Lower leg skin (tissue), 3 donors: ENCODE data around the gene THAP4.

ENCODE experiments used
- POLR2A ChIP-seq, 2 donors: fragments of 450-650 bp; IDR thresholded peaks; one replicate each; pipeline ENCODE4 v1.6.1; 2016 to 2017; ENCODE audit warnings: antibody characterized with exemption in 2 of 2, mild to moderate bottlenecking in 1 of 2, moderate library complexity in 1 of 2
- TF ChIP-seq, protein P1 (sequence below), 3 donors: fragments of 450-650 bp; IDR thresholded peaks; one replicate each; pipeline ENCODE4 v1.5.1; 2016; ENCODE audit warnings: antibody characterized with exemption in 3 of 3, mild to moderate bottlenecking in 3 of 3, moderate library complexity in 2 of 3

DNA sequence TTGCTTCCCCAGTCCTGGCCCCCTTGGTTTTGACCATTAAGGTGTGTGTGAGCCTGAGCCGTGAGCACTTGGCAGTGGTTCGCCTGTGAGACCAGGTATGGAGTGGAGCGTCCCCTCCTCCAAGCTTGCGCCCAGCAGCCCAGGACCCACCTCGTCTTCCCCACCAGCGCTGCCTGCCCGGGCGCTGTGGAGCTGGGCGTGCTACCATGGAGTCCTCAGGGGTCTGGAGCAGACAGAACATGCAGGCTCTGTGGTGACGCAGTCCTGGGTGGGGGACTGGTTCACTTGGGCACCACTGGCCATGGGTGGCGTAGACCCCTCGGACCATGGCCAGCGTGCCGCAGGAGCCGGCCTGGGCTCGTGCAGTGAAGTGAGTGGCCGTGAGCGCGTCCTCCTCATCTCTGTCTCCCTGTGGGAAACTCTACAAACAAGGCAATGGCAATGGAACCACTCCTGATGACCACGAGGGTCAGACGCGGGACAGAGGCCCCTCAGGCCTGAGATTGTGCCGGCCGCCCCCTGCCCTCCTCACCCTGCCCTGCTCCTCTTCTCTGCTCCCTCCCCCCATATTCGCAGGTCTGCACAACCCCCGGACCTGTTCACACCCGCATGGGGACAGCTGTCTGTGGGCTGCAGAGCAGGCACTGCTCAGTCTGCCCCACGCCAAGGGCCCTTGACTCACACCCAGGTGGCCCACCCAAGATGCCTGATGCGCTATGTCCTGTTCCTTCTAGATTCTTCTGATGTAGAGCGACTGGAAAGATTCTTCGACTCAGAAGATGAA lies 34.7 kb upstream of the THAP4 start:
- TF ChIP-seq POLR2A (IDR thresholded peaks at IDR 0.05) = no peak
- TF ChIP-seq, protein P1, sequence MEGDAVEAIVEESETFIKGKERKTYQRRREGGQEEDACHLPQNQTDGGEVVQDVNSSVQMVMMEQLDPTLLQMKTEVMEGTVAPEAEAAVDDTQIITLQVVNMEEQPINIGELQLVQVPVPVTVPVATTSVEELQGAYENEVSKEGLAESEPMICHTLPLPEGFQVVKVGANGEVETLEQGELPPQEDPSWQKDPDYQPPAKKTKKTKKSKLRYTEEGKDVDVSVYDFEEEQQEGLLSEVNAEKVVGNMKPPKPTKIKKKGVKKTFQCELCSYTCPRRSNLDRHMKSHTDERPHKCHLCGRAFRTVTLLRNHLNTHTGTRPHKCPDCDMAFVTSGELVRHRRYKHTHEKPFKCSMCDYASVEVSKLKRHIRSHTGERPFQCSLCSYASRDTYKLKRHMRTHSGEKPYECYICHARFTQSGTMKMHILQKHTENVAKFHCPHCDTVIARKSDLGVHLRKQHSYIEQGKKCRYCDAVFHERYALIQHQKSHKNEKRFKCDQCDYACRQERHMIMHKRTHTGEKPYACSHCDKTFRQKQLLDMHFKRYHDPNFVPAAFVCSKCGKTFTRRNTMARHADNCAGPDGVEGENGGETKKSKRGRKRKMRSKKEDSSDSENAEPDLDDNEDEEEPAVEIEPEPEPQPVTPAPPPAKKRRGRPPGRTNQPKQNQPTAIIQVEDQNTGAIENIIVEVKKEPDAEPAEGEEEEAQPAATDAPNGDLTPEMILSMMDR (IDR thresholded peaks at IDR 0.05) = no peak
